ENCODE results near the gene APOA1. TPM values are rescaled to one million over a fixed set of nuclear protein-coding genes. Genes with fewer than 3 reads are reported as not detected.

Gene APOA1
- total and polyA plus RNA-seq, 2 of the 4 experiments (the other 2 are of a cell fraction), result 0.18 to 0.89 TPM

GRCh38 chr11:116797816-116798215 lies 39.6 kb downstream of the APOA1 start:
- no CpG with 5 or more reads among the region's 5 CpGs for whole genome bisulfite sequencing, 2 experiments (ENCODE audit: extremely low coverage in 2 of 2, insufficient read length in 1 of 2)
- no peak for ATAC-seq (ENCODE audit: low read depth)
- no peak overlapping the region for H3K9ac ChIP-seq (ENCODE audit: low read depth, low read length)
- H3K27me3 ChIP-seq (ENCODE audit: control insufficient read depth, insufficient read depth, low read length), result peaks cover 5% of the 10 kb centered on the region
- no peak for TF ChIP-seq RFX5 (IDR thresholded peaks at IDR 0.05; ENCODE audit: low read depth, low read length)
- no peak for TF ChIP-seq FOS (IDR thresholded peaks at IDR 0.05; ENCODE audit: low read depth, low read length)
- no peak for TF ChIP-seq CTCF (conservative IDR thresholded peaks at IDR 0.05; ENCODE audit: low read depth, low read length)
- no peak for TF ChIP-seq NFE2L2 (IDR thresholded peaks at IDR 0.05; ENCODE audit: low read depth, low read length)
- no peak for TF ChIP-seq RCOR1 (IDR thresholded peaks at IDR 0.05; ENCODE audit: insufficient replicate concordance, low read length)
- no peak for TF ChIP-seq BHLHE40 (IDR thresholded peaks at IDR 0.05; ENCODE audit: low read depth, low read length)
- TF ChIP-seq RAD21 (IDR thresholded peaks at IDR 0.05; ENCODE audit: low read length), result no peak
- no peak overlapping the region for H3K4me3 ChIP-seq (ENCODE audit: insufficient read depth, low read depth, low read length)
- no peak overlapping the region for H2AK9ac ChIP-seq (replicated peaks; ENCODE audit: low read depth, low read length, poor library complexity)
- no TSS peak for BruUV-seq (replicated peaks)
- no peak overlapping the region for H2BK15ac ChIP-seq (ENCODE audit: low read depth, low read length)
- no peak overlapping the region for H3K18ac ChIP-seq (ENCODE audit: low read depth, low read length)
- H3K23ac ChIP-seq (ENCODE audit: low read depth, low read length), result no peak overlapping the region
- H3K14ac ChIP-seq (replicated peaks; ENCODE audit: low read depth, low read length), result no peak overlapping the region
- H4K91ac ChIP-seq (ENCODE audit: insufficient read depth, low read depth, low read length), result no peak overlapping the region
- H3K56ac ChIP-seq (ENCODE audit: extremely low read depth, insufficient read depth, low read length), result no peak overlapping the region
- no peak for DNase-seq
- H3K9me1 ChIP-seq (ENCODE audit: insufficient read depth, low read length), result peaks cover 3% of the 10 kb centered on the region; the same call in 1 of the 2 replicates
- H3K36me3 ChIP-seq (ENCODE audit: control insufficient read depth, insufficient read depth, low read length), result no peaks in the 10 kb centered on the region
- no peak overlapping the region for H3K27ac ChIP-seq (ENCODE audit: insufficient read depth, low read length)
- no peaks in the 10 kb centered on the region for H3K9me3 ChIP-seq (ENCODE audit: control insufficient read depth, insufficient read depth, low read length)
- no peaks in the 10 kb centered on the region for H3K79me1 ChIP-seq (ENCODE audit: low read depth in 1 of 2, low read length in 2 of 2)
- no peak overlapping the region for H3K4ac ChIP-seq (ENCODE audit: low read depth, low read length)
- no peak overlapping the region for H2AFZ ChIP-seq (replicated peaks; ENCODE audit: low read length, poor library complexity)
- in situ Hi-C loops (cut with MboI; ENCODE audit: low sequenced_read_pairs), result no loop called here
- H2BK120ac ChIP-seq (ENCODE audit: low read depth, low read length), result no peak overlapping the region
- POLR2A ChIA-PET (ENCODE audit: unreplicated experiment), result no interaction called here
- H4K5ac ChIP-seq (ENCODE audit: low read depth, low read length), result no peak overlapping the region
- no peak overlapping the region for H2BK20ac ChIP-seq (ENCODE audit: low read depth, low read length)
- H4K8ac ChIP-seq (ENCODE audit: low read depth in 2 of 2, low read length in 2 of 2), result no peak overlapping the region
- CTCF ChIA-PET, result interaction anchor here (0.7 kb wide), 1 partner anchor 33 kb away, joined by 6 read pairs; no protein-coding TSS in a partner anchor
- dilution Hi-C loops (cut with HindIII; ENCODE audit: low sequenced_read_pairs, unreplicated experiment), result no loop called here
- intact Hi-C loops (cut with micrococcal nuclease), result no loop called here
- H3K4me2 ChIP-seq (ENCODE audit: low read depth, low read length), result no peak overlapping the region
- H2AK5ac ChIP-seq (ENCODE audit: low read depth, low read length), result no peak overlapping the region
- no peaks in the 10 kb centered on the region; the same call in 1 of the 2 replicates for H3K4me1 ChIP-seq (ENCODE audit: control insufficient read depth, insufficient read depth, low read length)
- no peak overlapping the region for H2BK5ac ChIP-seq (ENCODE audit: low read depth, low read length, poor library complexity, severe bottlenecking)
- H4K20me1 ChIP-seq (ENCODE audit: insufficient read depth, low read length), result no peaks in the 10 kb centered on the region

Measured in IMR-90 (cell line).